Epithelial cell of proximal tubule (primary cell): ENCODE results near the gene AKR1C1. TPM values are rescaled to one million over a fixed set of nuclear protein-coding genes. Genes with fewer than 3 reads are reported as not detected.
"Not testable (repeated sequence)": the region's sequence is repeated elsewhere in the genome, so short reads cannot be mapped to it uniquely, and the experiment has no call there.

Experiments
- DNase-seq: peaks from one replicate; pipeline ENCODE4 v3.0.0-alpha.2; 2011; ENCODE audit warnings: low read depth
- H3K4me3 ChIP-seq: 2 replicates; pipeline ENCODE4 v1.5.1; 2011; ENCODE audit warnings: low read depth, mild to moderate bottlenecking, low read length
- total RNA-seq: library from RNA; depleted of rRNA; stranded (reverse); fragments of >200 nt; gene quantifications from 2 replicates; pipeline ENCODE4 v1.2.3, GENCODE V29; 2015
- TF ChIP-seq, protein P1 (sequence below): conservative IDR thresholded peaks from 2 replicates; pipeline ENCODE4 v1.5.1; 2012; ENCODE audit warnings: low read depth, mild to moderate bottlenecking, low read length

Gene AKR1C1
- total RNA-seq, 1 donor from 2014 or later: 1.6 TPM

DNA sequence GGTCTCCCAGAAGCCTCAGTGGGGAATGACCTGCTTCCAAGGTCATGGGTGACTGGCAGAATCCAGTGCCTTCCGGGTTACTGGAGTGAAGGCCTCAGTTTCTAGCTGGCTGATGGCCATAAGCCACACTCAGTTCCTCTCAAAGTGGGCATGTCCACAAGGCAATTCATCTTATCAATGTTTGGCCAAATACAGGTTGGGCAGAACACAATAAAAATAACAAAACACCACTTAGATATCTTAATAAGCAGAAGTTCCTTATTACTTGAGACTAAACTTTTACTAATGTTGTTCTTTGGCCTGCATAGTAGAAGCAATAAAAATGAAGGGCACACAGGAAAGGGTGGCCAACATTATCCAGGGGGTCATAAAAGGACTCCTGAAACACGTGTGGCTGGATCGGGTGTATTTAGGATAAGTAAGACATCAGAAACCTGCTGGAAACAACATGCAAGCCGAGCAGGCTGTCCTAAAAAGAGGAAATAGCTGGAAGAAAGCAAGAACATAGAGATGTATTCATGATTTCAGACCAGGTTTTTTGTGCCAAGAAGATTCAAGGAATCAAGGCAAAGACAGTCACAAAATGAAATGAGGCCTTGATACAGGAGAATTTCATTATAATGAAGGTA is 60.1 kb downstream of the AKR1C1 start:
- DNase-seq: no peak
- TF ChIP-seq, protein P1, sequence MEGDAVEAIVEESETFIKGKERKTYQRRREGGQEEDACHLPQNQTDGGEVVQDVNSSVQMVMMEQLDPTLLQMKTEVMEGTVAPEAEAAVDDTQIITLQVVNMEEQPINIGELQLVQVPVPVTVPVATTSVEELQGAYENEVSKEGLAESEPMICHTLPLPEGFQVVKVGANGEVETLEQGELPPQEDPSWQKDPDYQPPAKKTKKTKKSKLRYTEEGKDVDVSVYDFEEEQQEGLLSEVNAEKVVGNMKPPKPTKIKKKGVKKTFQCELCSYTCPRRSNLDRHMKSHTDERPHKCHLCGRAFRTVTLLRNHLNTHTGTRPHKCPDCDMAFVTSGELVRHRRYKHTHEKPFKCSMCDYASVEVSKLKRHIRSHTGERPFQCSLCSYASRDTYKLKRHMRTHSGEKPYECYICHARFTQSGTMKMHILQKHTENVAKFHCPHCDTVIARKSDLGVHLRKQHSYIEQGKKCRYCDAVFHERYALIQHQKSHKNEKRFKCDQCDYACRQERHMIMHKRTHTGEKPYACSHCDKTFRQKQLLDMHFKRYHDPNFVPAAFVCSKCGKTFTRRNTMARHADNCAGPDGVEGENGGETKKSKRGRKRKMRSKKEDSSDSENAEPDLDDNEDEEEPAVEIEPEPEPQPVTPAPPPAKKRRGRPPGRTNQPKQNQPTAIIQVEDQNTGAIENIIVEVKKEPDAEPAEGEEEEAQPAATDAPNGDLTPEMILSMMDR: no peak
- no peak overlapping the region for H3K4me3 ChIP-seq

DNA sequence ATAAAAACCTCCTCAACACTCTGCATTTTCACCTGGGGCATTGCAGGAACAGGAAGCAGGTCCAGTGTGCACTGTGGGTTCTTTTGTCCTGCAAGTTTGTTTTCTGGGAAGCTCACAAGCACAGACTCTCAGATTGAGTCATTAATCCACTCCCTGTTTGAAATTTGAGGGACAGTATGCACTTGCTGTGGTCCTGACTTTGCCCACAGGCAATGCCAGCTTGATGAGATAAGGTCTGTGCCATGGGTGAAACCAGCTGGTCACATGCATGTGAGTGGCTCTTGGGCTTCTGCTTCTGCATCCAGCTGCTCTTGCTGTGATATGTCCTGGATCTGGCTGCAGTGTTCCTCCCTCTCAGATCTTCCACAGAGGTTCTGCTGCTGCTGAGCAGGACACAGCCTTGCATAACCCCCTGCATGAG is 62.3 kb downstream of the AKR1C1 start:
- H3K4me3 ChIP-seq, DNase-seq: not testable (repeated sequence)

DNA sequence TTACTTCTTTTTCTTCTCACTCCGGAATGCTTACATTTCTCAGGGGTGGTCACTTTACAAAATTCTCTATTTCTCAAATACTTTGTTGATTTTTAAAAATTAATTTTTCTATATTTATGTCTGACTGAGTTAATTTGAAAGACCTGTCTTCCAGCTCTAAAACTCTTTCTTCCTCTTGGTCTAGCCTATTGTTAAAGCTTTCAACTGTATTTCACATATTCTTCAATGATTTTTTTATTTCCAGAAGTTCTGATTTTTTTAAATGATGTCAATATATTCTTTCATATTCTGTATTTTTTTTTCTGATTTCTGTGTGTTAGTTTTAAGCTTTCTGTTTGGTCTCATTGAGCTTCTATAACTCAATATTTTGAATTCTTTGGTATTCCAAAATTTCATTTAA is 67.8 kb downstream of the AKR1C1 start:
- no peak overlapping the region for H3K4me3 ChIP-seq
- TF ChIP-seq, protein P1: no peak
- no peak for DNase-seq

DNA sequence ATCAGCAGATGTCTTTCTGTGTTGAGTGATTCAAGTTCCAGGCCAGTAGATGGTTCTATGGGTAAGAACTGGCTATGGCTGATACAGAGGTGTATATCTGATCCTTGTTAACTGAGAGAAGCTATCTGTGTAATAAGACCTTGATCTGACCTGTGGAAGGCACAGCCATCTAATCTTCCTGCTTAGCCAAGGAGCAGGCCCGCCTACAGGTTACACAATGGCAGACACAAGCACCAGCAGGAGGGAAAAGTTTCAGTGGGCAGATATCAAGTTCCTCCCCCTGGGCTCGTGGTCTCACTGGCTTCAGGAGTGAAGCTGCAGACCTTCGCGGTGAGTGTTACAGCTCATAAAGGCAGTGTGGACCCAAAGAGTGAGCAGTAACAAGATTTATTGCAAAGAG is 68.4 kb downstream of the AKR1C1 start:
- not testable (repeated sequence) for DNase-seq, H3K4me3 ChIP-seq

DNA sequence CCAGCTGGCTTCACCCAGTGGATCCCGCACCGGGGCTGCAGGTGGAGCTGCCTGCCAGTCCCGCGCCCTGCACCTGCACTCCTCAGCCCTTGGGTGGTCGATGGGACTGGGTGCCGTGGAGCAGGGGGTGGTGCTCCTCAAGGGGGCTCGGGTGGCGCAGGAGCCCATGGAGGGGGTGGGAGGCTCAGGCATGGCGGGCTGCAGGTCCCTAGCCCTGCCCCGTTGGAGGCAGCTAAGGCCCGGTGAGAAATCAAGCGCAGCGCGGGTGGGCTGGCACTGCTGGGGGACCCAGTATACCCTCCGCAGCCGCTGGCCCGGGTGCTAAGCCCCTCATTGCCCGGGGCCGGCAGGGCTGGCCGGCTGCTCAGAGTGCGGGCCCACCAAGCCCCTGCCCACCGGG is 69.2 kb downstream of the AKR1C1 start:
- not testable (repeated sequence) for H3K4me3 ChIP-seq, DNase-seq

Other genes starting within 250 kb of the AKR1C1 start
- 2.0 and 2.2 TPM in 2 replicates for gene AKR1E2, start 137.2 kb upstream of the AKR1C1 start, total RNA-seq
- gene AKR1C2, start 40.4 kb downstream of the AKR1C1 start, total RNA-seq: 1.0 and 4.4 TPM in 2 replicates
- 2.1 and 2.2 TPM in 2 replicates for gene AKR1C3, start 131.0 kb downstream of the AKR1C1 start, total RNA-seq
- gene AKR1C8, start 221.7 kb downstream of the AKR1C1 start, total RNA-seq: not detected in 2 replicates
- not detected in 2 replicates for gene AKR1C4, start 233.4 kb downstream of the AKR1C1 start, total RNA-seq